HUES64 (cell line): ENCODE measurements around the gene C1orf74.

Source experiments
- H3K27ac ChIP-seq: 2 replicates; pipeline ENCODE4 v1.7.0; 2013; ENCODE audit warnings: low read depth, low read length, inconsistent platforms
- H3K27me3 ChIP-seq: 2 replicates; pipeline ENCODE4 v1.6.1; 2013; ENCODE audit warnings: mild to moderate bottlenecking, low read length; ENCODE audit not compliant: insufficient read depth
- H3K36me3 ChIP-seq: 2 replicates; pipeline ENCODE4 v1.6.1; 2013; ENCODE audit warnings: mild to moderate bottlenecking, low read length; ENCODE audit not compliant: insufficient read depth
- H3K4me1 ChIP-seq: 2 replicates; pipeline ENCODE4 v1.6.1; 2013; ENCODE audit warnings: mild to moderate bottlenecking, low read length, moderate library complexity; ENCODE audit not compliant: insufficient read depth
- H3K4me3 ChIP-seq: 2 replicates; pipeline ENCODE4 v1.5.1; 2013; ENCODE audit warnings: mild to moderate bottlenecking, low read length, moderate library complexity
- H3K9ac ChIP-seq: 2 replicates; pipeline ENCODE4 v1.6.1; 2013; ENCODE audit warnings: mild to moderate bottlenecking, low read depth, low read length
- H3K9me3 ChIP-seq: 2 replicates; pipeline ENCODE4 v1.6.1; 2013; ENCODE audit warnings: low read depth, low read length; ENCODE audit not compliant: insufficient read depth
- WGBS: fragments of 150-250, 120-280 bp; methylation state at CpG from one replicate; pipeline ENCODE4 v1.1.7; 2013; ENCODE audit warnings: missing lambda C conversion rate; 5-methylcytosine and 5-hydroxymethylcytosine counted together

Gene C1orf74

DNA sequence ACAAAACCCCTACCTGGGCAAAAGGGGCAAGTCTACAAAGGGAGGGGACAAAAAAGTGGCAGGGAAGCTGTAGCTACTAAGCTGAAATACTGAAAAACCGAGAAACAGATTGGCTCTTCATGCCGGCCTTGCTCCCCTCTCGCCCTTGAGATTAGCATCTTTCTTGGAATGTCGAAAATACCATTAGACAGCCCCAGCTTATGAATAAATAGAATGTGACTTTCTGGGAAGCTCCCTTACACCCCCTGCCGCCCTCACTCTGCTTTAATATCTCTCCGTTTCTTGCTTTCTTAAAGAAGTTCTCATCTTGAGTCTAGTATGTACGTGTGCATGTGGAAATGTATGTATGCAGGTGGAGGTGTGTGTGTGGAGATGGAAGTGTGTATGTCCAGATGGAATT lies 14.4 kb downstream of the C1orf74 start:
- no peak overlapping the region for H3K9ac ChIP-seq

DNA sequence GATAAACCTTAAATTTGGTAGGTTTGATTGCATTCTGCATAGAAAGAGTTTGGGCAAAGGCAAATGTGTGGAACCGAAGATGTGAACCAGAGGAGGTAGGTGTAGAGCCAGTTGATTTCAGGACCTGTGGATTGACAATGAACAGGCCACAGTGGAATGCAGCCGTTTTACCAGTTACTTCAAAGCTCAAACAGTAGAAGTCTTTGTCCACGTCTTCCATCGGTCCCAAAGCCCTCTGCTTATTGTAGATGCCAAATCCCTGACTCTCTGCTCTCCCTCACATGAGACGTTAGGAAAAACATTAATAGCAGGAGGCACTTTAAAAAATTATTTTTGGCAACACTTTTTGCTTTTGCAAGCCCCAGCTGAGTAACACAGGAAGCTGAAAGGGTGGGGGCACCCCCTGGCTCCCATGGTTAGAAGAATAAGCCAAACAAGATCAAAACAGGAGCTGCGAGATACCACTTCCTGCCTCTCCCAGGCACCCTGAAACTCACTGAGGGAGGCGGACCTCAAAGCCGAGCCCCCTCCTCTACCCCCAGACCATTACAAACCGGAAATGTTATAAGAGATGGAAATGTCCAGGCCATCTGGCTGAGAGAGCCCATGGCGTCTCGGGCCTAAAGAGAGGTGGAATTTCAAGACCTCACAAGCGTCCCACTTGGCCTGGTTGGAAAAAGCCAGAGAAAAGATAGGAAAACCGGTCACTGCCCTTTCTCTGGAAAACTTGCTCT lies 15.0 kb downstream of the C1orf74 start:
- Histone ChIP-seq H3K9ac (no peak overlapping the region), H3K36me3 (no peaks in the 10 kb centered on the region), H3K27me3 (peaks cover 3% of the 10 kb centered on the region; the same call in 1 of the 2 replicates), H3K27ac (no peak overlapping the region), H3K9me3 (no peaks in the 10 kb centered on the region), H3K4me3 (no peak overlapping the region), H3K4me1 (0 out of 2 replicates have a peak, but pooled peaks cover 3% of the 10 kb centered on the region)
- 87% methylated on average over 13 of the region's 13 CpGs for WGBS

More for the DNA sequence above, 14.4 kb downstream of the C1orf74 start:
- H3K27ac ChIP-seq, result no peak overlapping the region
- 0 out of 2 replicates have a peak, but pooled peaks cover 3% of the 10 kb centered on the region for H3K4me1 ChIP-seq
- 91% methylated on average over 7 of the region's 7 CpGs for WGBS
- no peaks in the 10 kb centered on the region for H3K36me3 ChIP-seq
- H3K4me3 ChIP-seq, result no peak overlapping the region
- peaks cover 9% of the 10 kb centered on the region; the same call in 1 of the 2 replicates for H3K27me3 ChIP-seq
- no peaks in the 10 kb centered on the region for H3K9me3 ChIP-seq

DNA sequence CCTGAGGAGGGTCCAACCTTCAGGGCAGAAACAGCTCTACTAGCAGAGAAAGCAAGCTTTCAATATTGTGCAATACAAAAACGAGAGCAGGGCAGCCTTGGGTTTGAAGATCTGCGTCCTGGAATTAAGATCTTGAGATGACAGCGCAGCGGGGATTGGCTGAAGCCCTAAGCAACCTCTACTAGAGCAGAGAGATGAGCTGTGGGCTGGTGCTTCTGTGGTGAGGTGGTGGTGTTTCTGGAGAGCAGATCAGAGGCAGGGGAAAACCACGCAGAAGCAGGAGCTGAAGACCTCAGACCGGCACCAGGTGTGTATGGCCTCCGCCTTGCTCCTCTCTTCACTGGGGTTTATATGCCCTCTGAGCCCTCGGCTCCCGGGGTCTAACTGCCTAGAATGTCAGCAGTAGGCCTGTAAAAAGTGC lies 16.0 kb downstream of the C1orf74 start:
- Histone ChIP-seq H3K4me1 (0 out of 2 replicates have a peak, but pooled peaks cover 3% of the 10 kb centered on the region), H3K36me3 (no peaks in the 10 kb centered on the region), H3K9ac (no peak overlapping the region), H3K9me3 (no peaks in the 10 kb centered on the region), H3K4me3 (no peak overlapping the region), H3K27me3 (peaks cover 2% of the 10 kb centered on the region; the same call in 1 of the 2 replicates), H3K27ac (no peak overlapping the region)
- WGBS, result 96% methylated on average over 9 of the region's 9 CpGs

DNA sequence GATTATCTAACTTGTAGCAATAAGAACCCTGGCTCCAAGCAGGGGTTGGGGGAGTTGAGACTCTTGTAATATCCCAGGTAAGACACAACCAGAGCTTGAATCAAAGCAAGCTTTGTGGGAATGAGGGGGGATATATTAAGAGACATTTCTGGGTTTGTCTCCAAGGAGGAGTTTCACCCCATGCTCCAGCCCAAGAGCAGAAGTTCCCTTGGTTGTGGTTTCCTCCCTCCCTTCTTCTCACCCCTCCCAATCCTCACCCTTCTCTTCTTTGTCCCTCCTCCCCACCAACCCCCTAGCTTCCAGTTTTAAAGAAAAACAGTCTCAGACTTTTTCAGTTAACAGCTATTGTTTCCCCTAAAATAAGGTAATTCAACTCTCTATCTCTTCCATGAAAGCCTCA lies 16.7 kb downstream of the C1orf74 start:
- H3K4me1 ChIP-seq, result 0 out of 2 replicates have a peak, but pooled peaks cover 3% of the 10 kb centered on the region
- no peak overlapping the region for H3K4me3 ChIP-seq
- H3K36me3 ChIP-seq, result no peaks in the 10 kb centered on the region
- no peak overlapping the region for H3K27ac ChIP-seq
- H3K9ac ChIP-seq, result no peak overlapping the region
- H3K27me3 ChIP-seq, result 0 out of 2 replicates have a peak, but pooled peaks cover 1% of the 10 kb centered on the region
- no peaks in the 10 kb centered on the region for H3K9me3 ChIP-seq

DNA sequence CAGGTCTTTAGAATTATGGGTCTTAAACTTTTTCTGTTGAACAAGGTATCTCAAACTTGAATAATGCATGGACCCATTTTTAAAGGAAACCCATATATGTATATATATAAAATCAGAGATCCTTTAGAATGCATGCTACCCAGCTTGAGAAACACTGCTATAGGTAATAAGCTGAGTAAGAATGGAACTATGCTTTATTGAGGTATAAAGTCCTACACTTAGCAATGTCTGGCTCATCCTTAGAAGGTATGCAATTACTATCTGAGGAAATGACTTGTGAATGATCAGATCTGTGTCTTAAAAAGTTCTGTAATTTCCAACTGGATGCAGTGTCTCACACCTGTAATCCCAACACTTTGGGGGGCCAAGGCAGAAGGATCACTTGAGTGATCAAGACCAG lies 17.3 kb downstream of the C1orf74 start:
- no peak overlapping the region for H3K9ac ChIP-seq
- H3K4me3 ChIP-seq, result no peak overlapping the region
- no peaks in the 10 kb centered on the region for H3K36me3 ChIP-seq
- peaks cover 2% of the 10 kb centered on the region; the same call in 1 of the 2 replicates for H3K27me3 ChIP-seq
- H3K4me1 ChIP-seq, result 0 out of 2 replicates have a peak, but pooled peaks cover 3% of the 10 kb centered on the region
- no peaks in the 10 kb centered on the region for H3K9me3 ChIP-seq
- H3K27ac ChIP-seq, result no peak overlapping the region

DNA sequence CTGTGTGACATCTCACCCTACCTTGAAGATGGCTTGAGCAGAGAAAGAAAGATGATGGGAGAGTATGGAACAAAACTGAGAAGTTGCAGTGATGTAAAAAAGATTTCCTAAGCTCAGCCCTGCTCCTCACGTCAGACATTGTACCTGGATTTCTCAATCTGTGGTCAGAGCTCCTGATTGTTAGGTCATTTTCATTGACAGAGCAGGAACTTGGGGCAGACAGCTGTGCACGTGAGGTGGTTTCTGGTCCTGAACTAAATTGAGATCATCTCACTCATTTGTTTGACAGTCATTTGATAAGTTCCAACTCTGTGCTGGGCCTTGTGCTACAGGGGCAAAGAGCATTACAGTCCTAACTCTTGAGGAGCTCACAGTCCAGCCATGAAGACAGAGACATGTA lies 18.3 kb downstream of the C1orf74 start:
- Histone ChIP-seq H3K4me3 (no peak overlapping the region), H3K27ac (no peak overlapping the region), H3K9ac (no peak overlapping the region), H3K27me3 (peaks cover 3% of the 10 kb centered on the region; the same call in 1 of the 2 replicates), H3K4me1 (0 out of 2 replicates have a peak, but pooled peaks cover 3% of the 10 kb centered on the region), H3K9me3 (no peaks in the 10 kb centered on the region), H3K36me3 (no peaks in the 10 kb centered on the region)
- WGBS, result 95% methylated on average over 2 of the region's 2 CpGs

DNA sequence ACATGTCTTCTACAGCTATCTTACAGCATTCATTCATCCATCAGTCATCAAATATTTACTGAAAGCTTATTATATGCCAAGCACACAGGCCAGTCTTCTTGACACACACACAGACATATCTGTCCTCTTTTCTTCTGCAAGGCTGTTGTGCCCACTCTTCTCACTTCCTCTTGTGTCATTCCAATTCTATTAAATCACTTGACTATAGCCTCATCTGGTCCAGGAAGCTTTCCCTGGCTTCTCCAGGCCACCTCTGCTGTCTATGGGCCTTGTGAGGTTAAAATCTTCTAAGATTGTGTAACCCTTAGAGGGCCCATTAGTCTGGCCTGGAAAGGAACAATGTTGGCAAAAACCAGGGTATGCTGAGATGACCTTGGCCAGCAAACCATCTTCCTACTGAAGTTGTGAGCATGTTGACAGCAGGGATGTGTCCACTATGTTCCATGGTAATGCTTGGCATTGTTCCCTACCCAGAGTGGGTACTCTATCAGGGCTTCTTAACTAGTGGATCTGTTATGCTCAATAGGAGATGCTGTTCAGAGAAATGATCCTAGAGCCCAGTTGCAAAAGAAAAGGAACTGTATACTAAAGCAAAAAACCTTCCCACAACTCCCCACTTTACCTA lies 23.2 kb downstream of the C1orf74 start:
- H3K4me1 ChIP-seq, result no peaks in the 10 kb centered on the region
- no peak overlapping the region for H3K27ac ChIP-seq
- peaks cover 6% of the 10 kb centered on the region for H3K27me3 ChIP-seq

DNA sequence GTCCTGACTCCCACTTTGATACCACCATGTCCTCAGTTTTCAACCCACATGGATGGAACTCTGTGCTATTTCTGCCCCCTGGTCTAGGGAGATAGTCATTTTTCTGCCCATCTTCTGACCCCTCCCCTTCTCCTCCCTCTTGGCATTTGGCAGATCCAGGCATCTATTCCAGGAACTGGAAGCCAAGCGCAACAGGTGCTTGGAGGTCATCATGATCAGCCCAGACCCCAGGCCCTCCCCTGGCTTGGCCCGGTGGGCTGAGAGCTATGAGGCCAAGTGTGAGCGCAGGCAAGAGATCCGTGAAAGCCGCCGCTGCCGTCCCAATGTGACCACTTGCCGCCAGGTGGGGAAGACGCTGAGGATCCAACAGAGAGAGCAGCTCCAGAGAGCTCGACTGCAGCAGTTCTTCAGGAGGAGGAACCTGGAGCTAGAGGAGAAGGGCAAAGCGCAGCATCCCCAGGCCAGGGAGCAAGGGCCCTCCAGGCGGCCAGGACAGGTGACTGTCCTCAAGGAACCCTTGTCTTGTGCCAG lies 24.5 kb downstream of the C1orf74 start:
- H3K9me3 ChIP-seq, result no peaks in the 10 kb centered on the region
- 89% methylated on average over 12 of the region's 12 CpGs for WGBS
- H3K36me3 ChIP-seq, result no peaks in the 10 kb centered on the region
- H3K27ac ChIP-seq, result no peak overlapping the region
- H3K4me3 ChIP-seq, result no peak overlapping the region
- H3K9ac ChIP-seq, result no peak overlapping the region
- no peaks in the 10 kb centered on the region for H3K4me1 ChIP-seq
- H3K27me3 ChIP-seq, result peaks cover 6% of the 10 kb centered on the region

More for the DNA sequence above, 23.2 kb downstream of the C1orf74 start:
- no peaks in the 10 kb centered on the region for H3K9me3 ChIP-seq
- no peaks in the 10 kb centered on the region for H3K36me3 ChIP-seq
- no peak overlapping the region for H3K9ac ChIP-seq
- no peak overlapping the region for H3K4me3 ChIP-seq

DNA sequence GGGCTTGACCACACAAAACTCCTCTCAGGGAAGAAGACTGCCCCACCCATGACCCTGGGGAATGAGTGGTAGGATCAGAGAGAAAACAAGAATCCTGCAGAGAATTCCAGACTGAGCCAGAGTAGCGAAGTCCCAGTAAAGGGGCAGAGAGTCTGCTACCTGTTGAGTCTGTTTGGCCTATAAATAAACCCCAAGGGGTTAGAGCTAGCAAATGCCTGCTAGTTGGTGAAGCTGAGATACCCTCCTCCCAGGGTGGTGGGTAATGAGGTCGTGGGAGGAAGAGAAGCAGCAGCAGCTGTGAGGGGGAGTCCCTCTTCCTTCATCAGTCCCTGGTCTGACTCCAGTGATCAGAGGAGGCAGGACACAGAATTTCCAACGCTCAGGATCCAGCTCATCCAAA lies 26.0 kb downstream of the C1orf74 start:
- peaks cover 6% of the 10 kb centered on the region for H3K27me3 ChIP-seq
- H3K36me3 ChIP-seq, result no peaks in the 10 kb centered on the region
- no peak overlapping the region for H3K4me3 ChIP-seq
- no peak overlapping the region for H3K9ac ChIP-seq
- 77% methylated on average over 3 of the region's 3 CpGs for WGBS
- no peaks in the 10 kb centered on the region for H3K9me3 ChIP-seq
- H3K4me1 ChIP-seq, result no peaks in the 10 kb centered on the region
- no peak overlapping the region for H3K27ac ChIP-seq

DNA sequence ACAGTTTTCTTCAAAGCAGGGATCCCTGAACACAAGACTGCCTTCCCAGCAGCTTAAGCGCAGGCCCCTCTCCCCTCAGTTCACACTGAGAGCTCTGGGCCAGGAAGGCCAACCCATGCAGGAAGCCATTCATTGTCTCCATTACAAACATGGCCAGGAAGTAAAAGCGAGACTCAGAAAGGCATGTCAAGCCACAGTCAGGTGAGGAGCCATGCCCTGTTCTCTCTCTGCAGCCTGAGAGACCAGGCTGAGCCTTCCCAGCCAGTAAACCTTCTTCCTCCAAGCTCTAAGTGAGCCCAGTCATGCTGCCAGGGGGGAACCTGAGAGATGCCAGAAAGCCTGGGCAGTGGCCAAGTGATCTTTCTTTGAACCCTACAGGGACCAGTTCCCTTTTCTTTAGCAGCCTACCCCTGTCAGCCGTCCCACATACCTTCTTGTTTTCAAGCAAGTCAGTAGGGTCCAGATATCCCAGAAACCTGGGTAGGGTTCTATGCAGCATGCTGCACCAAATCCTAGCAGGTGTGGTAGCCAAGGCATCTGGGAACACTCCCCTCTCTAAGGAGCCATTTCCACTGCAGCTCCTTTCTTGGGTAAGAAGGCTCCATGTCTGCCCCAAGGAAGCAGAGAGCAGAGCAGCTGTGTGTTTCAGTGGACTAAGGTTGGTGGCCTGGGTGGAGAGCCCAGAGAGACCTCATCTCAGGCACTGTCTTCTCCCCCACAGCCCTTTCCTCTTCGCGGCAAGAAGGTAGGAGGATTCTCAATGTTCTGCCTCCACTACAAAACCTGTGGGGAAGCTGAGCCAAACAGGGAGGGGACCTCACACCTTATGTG lies 27.5 kb downstream of the C1orf74 start:
- no peak overlapping the region for H3K27ac ChIP-seq
- no peak overlapping the region for H3K9ac ChIP-seq
- 91% methylated on average over 5 of the region's 5 CpGs for WGBS
- no peaks in the 10 kb centered on the region for H3K9me3 ChIP-seq
- no peak overlapping the region for H3K4me3 ChIP-seq
- no peaks in the 10 kb centered on the region for H3K4me1 ChIP-seq
- H3K27me3 ChIP-seq, result peaks cover 3% of the 10 kb centered on the region; the same call in 1 of the 2 replicates
- no peaks in the 10 kb centered on the region for H3K36me3 ChIP-seq
